HG03045 (cell line): ENCODE data around the gene KYNU.
A peak's percentile ranks its signal among the peaks of the same experiment; 100 is the strongest.
"Not testable (repeated sequence)": the region's sequence is repeated elsewhere in the genome, so short reads cannot be mapped to it uniquely, and the experiment has no call there.

ENCODE experiments used
- ATAC-seq: cut with Tn5 transposase; IDR thresholded peaks from one replicate; pipeline ENCODE4 v1.9.1; 2021; ENCODE audit warnings: mild to moderate bottlenecking, moderate library complexity; ENCODE audit not compliant: unreplicated experiment

The KYNU gene

DNA sequence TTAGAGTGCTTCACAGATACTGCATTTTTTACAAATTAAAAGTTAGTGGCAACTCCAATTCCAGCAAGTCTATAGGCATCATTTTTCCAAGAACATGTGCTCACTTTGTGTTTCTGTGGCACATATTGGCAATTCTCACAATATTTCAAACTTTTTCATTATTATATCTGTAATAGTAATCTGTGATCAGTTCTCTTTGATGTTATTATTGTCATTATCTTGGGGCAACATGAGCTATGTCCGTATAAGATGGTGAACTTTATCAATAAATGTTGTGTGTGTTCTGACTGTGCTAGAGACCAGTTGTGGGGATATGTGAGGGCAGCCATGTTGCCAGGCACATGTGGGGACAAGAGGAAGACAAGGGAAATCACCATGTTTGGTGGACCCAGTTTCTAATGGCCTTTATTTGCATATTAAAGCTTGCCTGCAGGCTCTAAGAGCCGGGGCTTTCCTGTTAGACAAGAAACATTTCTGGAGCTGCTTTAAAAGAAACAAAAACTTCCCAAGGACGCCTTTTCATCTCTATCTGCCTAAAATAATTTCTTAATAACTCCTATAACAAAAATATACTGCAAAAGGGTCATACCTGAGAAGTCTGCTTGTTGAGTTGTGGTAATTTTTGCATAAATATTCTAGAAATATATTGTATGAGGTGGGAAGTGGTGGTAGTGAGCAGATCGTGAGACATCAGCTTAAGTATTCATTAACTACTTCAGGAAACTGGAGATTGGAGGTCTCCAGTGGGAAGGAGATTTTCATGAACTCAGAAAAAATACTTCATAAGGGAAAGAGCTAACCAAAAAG, 37.2 kb downstream of the KYNU start:
- peak; percentile 98 for ATAC-seq

DNA sequence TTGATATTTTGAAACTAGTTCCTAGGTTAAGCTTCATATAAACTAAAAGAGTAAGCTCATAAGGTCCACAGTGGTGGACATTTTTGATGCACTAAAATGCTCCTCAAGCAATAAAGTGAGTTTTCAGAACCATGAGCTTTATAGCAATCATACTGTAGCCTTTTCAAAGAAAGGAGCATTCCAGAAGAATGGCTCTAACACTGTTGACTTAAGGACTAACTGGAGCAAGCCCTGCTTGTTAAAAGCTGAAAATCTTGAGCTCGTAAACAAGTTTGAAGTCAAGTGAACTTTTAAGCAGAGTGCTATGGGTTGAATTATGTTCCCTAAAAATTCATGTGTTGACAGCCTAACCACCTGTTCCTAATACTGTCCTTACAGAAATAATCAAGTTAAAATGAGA, 38.0 kb downstream of the KYNU start:
- no peak for ATAC-seq

- no peak for ATAC-seq
Measured at GRCh38 chr2:142918624-142919023, 41.2 kb downstream of the KYNU start.

- ATAC-seq: no peak
Measured at GRCh38 chr2:142920571-142920970, 43.1 kb downstream of the KYNU start.

DNA sequence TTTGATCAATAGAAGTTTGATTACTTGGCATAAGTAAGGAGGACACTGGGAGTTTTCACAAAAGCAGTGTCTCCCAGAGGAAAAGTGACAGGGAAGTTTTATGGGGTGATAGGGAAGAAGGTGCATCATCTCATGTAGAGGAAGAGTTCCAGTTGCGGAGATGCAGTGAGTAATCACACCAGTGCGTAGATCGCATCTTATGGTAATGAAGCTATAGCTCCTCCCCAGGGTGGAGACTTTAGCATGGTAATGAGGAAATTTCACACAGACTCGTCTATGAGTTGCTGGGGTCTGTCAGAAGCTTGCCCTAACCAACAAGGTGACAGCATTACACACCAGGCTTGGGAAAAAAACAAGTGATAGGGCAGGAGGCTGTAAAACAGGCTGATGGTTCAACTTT, 49.0 kb downstream of the KYNU start:
- no peak for ATAC-seq

- no peak for ATAC-seq
Measured at GRCh38 chr2:142930835-142931398, 53.5 kb downstream of the KYNU start.

- no peak for ATAC-seq
Measured at GRCh38 chr2:142933916-142934315, 56.5 kb downstream of the KYNU start.

GRCh38 chr2:142935563-142936089, 58.2 kb downstream of the KYNU start:
- ATAC-seq: no peak

DNA sequence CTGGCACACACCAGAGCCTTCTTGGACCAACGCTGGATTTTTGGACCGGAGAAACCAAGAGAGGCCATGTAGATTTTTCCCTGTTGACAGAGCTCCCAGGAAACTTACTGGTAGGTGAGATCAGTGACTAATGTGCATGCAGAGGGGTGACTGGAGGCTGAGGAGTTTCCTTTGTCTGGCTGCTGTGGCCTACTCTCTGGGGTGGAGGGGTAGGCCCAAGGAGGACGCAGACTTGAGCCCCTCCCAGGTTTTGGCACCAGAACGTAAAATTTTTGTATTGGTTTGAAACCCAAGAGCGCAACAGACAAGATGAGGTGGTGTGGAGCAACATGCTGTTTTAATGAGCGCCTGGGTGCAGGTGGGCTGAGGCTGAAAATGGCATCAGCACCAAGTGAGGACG, 59.2 kb downstream of the KYNU start:
- no peak for ATAC-seq

DNA sequence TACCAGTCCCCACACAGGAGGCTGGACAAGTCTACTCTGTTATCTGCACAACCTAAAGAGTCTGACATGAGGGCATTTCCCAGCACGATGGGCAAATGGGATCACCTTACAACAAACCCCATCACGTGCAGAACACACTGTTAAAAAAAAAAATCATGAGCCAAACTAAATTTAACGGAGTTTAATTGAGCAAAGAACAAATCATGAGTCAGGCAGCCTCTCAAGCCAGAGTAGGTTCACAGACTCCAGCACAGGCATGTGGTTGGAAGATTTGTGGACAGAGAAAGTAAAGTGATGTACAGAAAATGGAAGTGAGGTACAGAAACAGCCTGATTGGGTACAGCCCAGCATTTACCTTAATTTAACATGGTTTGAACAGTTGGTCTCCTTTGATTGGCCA, 59.9 kb downstream of the KYNU start:
- ATAC-seq: no peak

GRCh38 chr2:142938240-142938639, 60.8 kb downstream of the KYNU start:
- ATAC-seq: no peak

DNA sequence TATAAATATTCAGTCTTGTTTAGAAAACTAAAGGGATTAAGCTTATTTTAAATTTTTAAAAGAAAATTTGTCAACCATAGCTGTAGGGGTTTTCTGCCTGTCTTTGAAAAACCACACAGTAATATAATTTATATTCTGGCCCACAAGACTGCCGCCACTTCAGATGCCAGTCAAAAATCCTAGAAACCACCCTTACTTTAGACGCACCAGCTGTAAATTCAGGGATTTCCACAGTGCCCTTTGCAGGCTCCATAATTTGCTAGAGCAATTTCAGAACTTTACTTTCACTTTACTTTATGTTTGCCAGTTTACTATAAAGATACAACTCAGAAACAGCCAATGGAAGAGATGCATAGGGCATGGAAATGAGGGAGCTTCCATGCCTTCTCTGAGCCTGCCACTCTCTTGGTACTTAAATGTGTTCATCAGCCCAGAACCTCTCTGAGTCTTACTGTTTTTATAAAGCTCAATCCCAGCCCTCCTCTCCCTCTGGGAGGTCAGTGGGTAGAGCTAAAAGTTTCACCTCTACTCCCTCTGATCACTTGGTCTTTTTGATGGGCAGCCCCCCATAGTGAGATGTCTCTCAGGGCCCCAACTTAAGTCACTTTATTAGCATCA, 63.3 kb downstream of the KYNU start:
- no peak for ATAC-seq

GRCh38 chr2:142942690-142943089, 65.2 kb downstream of the KYNU start:
- no peak for ATAC-seq

GRCh38 chr2:142944264-142944663, 66.8 kb downstream of the KYNU start:
- no peak for ATAC-seq

- ATAC-seq: no peak
Measured at GRCh38 chr2:142944721-142945120, 67.3 kb downstream of the KYNU start.

DNA sequence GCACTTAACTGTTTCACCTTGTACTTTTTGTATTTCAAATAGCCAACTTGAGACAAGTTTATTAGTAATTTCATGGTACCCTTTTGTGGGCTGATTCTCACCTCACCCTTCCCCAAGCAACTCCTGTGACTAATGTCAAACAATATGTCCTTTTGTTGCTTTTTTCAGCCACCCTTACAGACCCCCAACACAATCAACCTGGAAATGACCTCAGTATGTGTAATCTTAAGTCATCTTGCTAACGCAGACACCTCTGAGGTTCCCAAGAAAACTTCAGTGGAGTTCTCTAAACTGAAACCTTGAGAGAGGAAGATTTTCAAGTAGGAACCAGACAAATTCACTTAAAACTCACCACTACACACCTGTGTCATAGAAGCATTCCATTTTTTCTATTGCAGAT, 69.5 kb downstream of the KYNU start:
- no peak for ATAC-seq

GRCh38 chr2:142948723-142949122, 71.3 kb downstream of the KYNU start:
- not testable (repeated sequence) for ATAC-seq

DNA sequence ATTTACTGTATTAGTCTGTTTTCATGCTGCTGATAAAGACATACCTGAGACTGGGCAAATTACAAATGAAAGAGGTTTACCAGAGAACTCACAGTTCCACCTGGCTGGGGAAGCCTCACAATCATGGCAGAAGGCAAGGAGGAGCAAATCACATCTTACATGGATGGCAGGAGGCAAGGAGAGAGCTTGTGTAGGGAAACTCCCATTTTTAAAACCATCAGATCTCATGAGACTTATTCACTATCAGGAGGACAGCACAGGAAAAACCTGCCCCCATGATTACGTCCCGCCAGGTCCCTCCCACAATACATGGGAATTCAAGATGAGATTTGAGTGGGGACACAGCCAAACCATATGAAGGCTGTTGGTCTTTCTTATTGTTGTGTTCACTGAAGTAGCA, 72.9 kb downstream of the KYNU start:
- not testable (repeated sequence) for ATAC-seq

DNA sequence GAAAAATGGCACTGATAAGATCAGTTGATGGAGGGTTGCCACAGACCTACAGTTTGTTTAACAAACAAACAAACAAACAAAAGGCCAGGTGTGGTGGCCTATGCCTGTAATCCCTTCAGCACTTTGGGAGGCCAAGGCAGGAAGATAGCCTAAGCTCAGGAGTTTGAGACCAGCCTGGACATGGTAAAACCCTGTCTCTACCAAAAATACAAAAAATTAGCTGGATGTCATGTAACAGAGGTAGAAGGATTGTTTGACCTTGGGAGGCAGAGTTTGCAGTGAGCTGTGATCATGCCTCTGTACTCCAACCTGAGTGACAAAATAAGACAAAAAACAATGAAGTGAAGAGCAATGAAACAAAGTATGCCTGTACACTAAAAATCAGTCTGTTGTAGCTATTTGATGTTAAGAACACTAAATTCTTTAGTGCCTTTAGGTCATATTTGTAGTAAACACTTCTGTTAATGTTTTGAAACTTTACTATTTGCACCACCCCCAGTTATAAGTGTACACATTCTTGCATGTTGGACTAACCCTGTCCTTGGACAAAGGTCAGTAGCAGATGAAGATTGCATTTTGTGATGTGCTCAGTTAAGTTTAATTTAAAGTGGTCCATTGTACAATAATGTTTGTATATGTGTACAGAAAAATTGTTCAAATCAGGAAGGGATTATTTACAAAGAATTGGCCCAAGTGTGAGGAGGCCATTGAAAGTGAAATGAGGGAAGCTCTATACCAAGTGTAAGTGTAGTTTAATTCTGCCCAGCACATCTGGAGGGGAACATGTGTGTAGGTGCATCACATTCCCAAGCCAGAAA, 73.9 kb downstream of the KYNU start:
- no peak for ATAC-seq

GRCh38 chr2:142952018-142952417, 74.6 kb downstream of the KYNU start:
- no peak for ATAC-seq

- no peak for ATAC-seq
Measured at GRCh38 chr2:142952793-142953494, 75.5 kb downstream of the KYNU start.
